SU-DHL-6 (cell line): ENCODE results near the gene SHISA4.

Experiments
- H2AFZ ChIP-seq: fragments of 200-600 bp; sonication (generic); 2 replicates; pipeline ENCODE4 v1.6.1; 2014; ENCODE audit warnings: low read depth, mild to moderate bottlenecking, moderate library complexity, mixed read lengths, antibody characterized with exemption, low read length; ENCODE audit not compliant: severe bottlenecking
- H3F3A ChIP-seq: fragments of 200-600 bp; shearing (Covaris generic); 2 replicates; pipeline ENCODE4 v1.6.0; 2016; ENCODE audit warnings: antibody characterized with exemption, mild to moderate bottlenecking; ENCODE audit not compliant: insufficient read depth
- H3K27ac ChIP-seq: fragments of 200-600 bp; sonication (generic); 2 replicates; pipeline ENCODE4 v1.5.1; 2016; ENCODE audit warnings: low read depth, mild to moderate bottlenecking, low read length, moderate library complexity, mixed read lengths
- H3K27me3 ChIP-seq: fragments of 200-600 bp; sonication (generic), shearing (Covaris generic); 2 replicates; pipeline ENCODE4 v1.6.0; 2014; ENCODE audit warnings: mild to moderate bottlenecking, low read length
- H3K36me3 ChIP-seq: fragments of 200-600 bp; sonication (generic); 2 replicates; pipeline ENCODE4 v1.6.1; 2014; ENCODE audit warnings: mild to moderate bottlenecking, low read length, mixed read lengths
- H3K4me2 ChIP-seq: fragments of 300-600, 200-600 bp; shearing (Covaris generic), sonication (generic); 2 replicates; pipeline ENCODE4 v1.6.0; 2014; ENCODE audit warnings: low read length, low read depth, mild to moderate bottlenecking; ENCODE audit not compliant: poor library complexity, severe bottlenecking
- H3K4me3 ChIP-seq: fragments of 200-600 bp; sonication (generic); 2 replicates; pipeline ENCODE4 v1.5.1; 2014; ENCODE audit warnings: antibody characterized with exemption, low read length, mild to moderate bottlenecking, mixed read lengths; ENCODE audit not compliant: insufficient read depth, poor library complexity, severe bottlenecking
- H3K79me2 ChIP-seq: fragments of 200-600 bp; sonication (generic); 2 replicates; pipeline ENCODE4 v1.6.1; 2014; ENCODE audit warnings: mild to moderate bottlenecking, low read length, moderate library complexity; ENCODE audit not compliant: insufficient read depth
- H3K9ac ChIP-seq: fragments of 200-600 bp; sonication (generic); 2 replicates; pipeline ENCODE4 v1.7.0; 2014; ENCODE audit warnings: mild to moderate bottlenecking, low read length
- H3K9me2 ChIP-seq: fragments of 200-600 bp; sonication (generic); replicated peaks from 2 replicates; pipeline ENCODE4 v1.6.1; 2014; ENCODE audit warnings: low read length; ENCODE audit not compliant: insufficient read depth
- H3K9me3 ChIP-seq: fragments of 200-600 bp; sonication (generic); 2 replicates; pipeline ENCODE4 v1.6.1; 2014; ENCODE audit warnings: low read length, mixed read lengths; ENCODE audit not compliant: insufficient read depth
- H4K20me1 ChIP-seq: fragments of 200-600 bp; sonication (generic); 2 replicates; pipeline ENCODE4 v1.6.1; 2014; ENCODE audit warnings: low read depth, mild to moderate bottlenecking, antibody characterized with exemption, low read length, moderate library complexity, mixed read lengths
- EZH2phosphoT487 ChIP-seq: fragments of 200-600 bp; sonication (generic), shearing (Covaris generic); conservative IDR thresholded peaks from 2 replicates; pipeline ENCODE4 v1.6.1; 2018; ENCODE audit warnings: mild to moderate bottlenecking, antibody characterized with exemption, low read length, moderate library complexity, mixed read lengths
- TF ChIP-seq, protein P1 (sequence below): fragments of 200-600 bp; sonication (generic); IDR thresholded peaks from one replicate; pipeline ENCODE4 v1.5.1; 2017; ENCODE audit warnings: antibody characterized with exemption, mild to moderate bottlenecking, low read length, moderate library complexity; ENCODE audit not compliant: insufficient read depth, poor library complexity, severe bottlenecking

Gene SHISA4

DNA sequence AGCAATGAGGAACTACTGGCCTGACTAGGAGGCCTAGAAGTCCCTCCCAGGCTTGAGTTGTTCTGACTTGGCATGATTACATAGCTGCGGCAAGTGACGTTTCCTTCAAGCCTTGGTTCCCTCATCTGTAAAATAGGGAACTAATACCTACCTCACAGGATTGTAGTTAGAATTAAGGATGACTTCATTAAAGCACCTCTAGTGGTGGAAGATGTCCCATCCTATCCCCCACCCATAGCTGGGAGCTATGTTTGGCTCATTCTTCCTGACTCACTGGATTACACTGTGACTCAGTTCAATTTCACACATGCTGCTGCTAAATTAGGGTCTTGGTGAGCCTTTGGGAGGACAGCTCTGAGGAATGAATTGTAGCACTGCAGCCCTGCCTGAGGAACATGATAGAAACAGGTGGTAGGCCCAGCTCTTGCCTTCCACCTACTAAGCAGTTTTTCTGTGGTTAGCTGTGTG is 6.0 kb upstream of the SHISA4 start:
- no peak overlapping the region for H3K4me2 ChIP-seq
- H3K9ac ChIP-seq: no peak overlapping the region
- no peaks in the 10 kb centered on the region for H3K79me2 ChIP-seq
- H2AFZ ChIP-seq: no peak overlapping the region
- no peak overlapping the region for H3K27ac ChIP-seq
- no peak overlapping the region for H3K4me3 ChIP-seq
- no peaks in the 10 kb centered on the region for H3K9me2 ChIP-seq
- TF ChIP-seq, protein P1, sequence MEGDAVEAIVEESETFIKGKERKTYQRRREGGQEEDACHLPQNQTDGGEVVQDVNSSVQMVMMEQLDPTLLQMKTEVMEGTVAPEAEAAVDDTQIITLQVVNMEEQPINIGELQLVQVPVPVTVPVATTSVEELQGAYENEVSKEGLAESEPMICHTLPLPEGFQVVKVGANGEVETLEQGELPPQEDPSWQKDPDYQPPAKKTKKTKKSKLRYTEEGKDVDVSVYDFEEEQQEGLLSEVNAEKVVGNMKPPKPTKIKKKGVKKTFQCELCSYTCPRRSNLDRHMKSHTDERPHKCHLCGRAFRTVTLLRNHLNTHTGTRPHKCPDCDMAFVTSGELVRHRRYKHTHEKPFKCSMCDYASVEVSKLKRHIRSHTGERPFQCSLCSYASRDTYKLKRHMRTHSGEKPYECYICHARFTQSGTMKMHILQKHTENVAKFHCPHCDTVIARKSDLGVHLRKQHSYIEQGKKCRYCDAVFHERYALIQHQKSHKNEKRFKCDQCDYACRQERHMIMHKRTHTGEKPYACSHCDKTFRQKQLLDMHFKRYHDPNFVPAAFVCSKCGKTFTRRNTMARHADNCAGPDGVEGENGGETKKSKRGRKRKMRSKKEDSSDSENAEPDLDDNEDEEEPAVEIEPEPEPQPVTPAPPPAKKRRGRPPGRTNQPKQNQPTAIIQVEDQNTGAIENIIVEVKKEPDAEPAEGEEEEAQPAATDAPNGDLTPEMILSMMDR: no peak
- TF ChIP-seq EZH2phosphoT487: no peak
- H3K9me3 ChIP-seq: no peaks in the 10 kb centered on the region
- H4K20me1 ChIP-seq: no peaks in the 10 kb centered on the region
- no peaks in the 10 kb centered on the region for H3K36me3 ChIP-seq
- no peaks in the 10 kb centered on the region for H3F3A ChIP-seq
- no peaks in the 10 kb centered on the region for H3K27me3 ChIP-seq

DNA sequence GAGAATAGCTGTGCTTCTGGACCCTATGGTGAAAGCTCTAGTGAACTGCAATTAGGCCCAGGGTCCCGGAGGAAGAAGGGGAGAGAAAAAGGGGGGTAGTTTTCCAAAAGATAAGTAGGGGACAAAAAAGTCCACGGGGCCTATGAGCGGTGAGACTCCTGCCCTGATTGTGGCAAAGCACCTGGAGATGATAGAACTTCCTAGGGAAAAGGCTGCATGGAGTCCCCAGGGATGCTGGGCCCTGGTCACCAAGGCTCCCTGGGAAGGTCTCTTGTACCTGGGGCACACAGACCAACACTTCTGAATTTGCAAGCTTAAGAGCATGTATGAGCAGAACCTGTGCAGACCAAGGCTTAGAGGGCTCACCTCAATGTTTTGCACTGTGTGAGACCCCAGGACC is 5.4 kb upstream of the SHISA4 start:
- Histone ChIP-seq H3K79me2 (no peaks in the 10 kb centered on the region), H3K27ac (no peak overlapping the region), H3K4me2 (no peak overlapping the region), H3K9ac (no peak overlapping the region), H3F3A (no peaks in the 10 kb centered on the region), H3K36me3 (no peaks in the 10 kb centered on the region), H2AFZ (no peak overlapping the region), H4K20me1 (no peaks in the 10 kb centered on the region), H3K4me3 (no peak overlapping the region), H3K9me2 (no peaks in the 10 kb centered on the region), H3K9me3 (no peaks in the 10 kb centered on the region), H3K27me3 (no peaks in the 10 kb centered on the region)
- TF ChIP-seq, protein P1: no peak
- no peak for TF ChIP-seq EZH2phosphoT487

DNA sequence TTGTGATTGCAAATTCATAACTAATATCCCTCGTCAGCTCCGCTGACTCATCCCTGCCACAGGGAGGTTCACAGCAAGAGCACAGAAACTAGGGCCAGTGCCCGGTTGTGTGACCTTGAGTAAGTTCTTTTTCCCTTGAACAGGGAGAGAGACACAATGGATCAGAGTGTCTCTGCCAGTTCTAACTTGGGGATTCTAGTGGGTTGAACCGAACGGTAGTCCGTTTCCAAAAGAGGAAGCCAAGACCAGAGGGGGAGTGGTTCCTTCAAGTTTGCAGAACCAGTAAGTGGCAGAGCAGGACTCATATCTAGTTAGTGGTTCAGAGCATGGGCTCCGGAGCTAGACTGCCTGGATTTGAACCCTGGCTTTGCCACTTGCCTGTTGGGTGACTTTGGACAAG is 4.9 kb upstream of the SHISA4 start:
- Histone ChIP-seq H3K4me2 (no peak overlapping the region), H3K27me3 (no peaks in the 10 kb centered on the region), H2AFZ (no peak overlapping the region)

More for the DNA sequence above, 4.9 kb upstream of the SHISA4 start:
- no peak overlapping the region for H3K9ac ChIP-seq
- H3K36me3 ChIP-seq: no peaks in the 10 kb centered on the region
- no peak for TF ChIP-seq EZH2phosphoT487
- TF ChIP-seq, protein P1: no peak
- H3K4me3 ChIP-seq: no peak overlapping the region
- H3K79me2 ChIP-seq: no peaks in the 10 kb centered on the region
- H3F3A ChIP-seq: no peaks in the 10 kb centered on the region
- H3K9me2 ChIP-seq: no peaks in the 10 kb centered on the region
- no peaks in the 10 kb centered on the region for H3K9me3 ChIP-seq
- H3K27ac ChIP-seq: no peak overlapping the region
- no peaks in the 10 kb centered on the region for H4K20me1 ChIP-seq
